SK-MEL-5 (cell line): Measurements from ENCODE around the gene TNRC6B. TPM values are rescaled to one million over a fixed set of nuclear protein-coding genes. Genes with fewer than 3 reads are reported as not detected.
"Not testable (repeated sequence)": the region's sequence is repeated elsewhere in the genome, so short reads cannot be mapped to it uniquely, and the experiment has no call there.

Experiments used
- DNase-seq: peaks from one replicate; pipeline ENCODE4 v3.0.0-alpha.2; 2016; ENCODE audit warnings: low read depth, low spot score
- in situ Hi-C: cut with HindIII; loops from 2 replicates; pipeline ENCODE4 v1.10.0; 2016; ENCODE audit warnings: low sequenced_read_pairs, high pct_unique_total_duplicates, low pct_unique_long_range_greater_than_20kb
- polyA plus RNA-seq, 2 experiments: library from polyadenylated mRNA; depleted of rRNA; stranded (reverse); fragments of >200 nt; gene quantifications; 2 replicates each; pipeline ENCODE4 v1.2.3, GENCODE V29; 2015
- total RNA-seq: library from RNA; depleted of rRNA; stranded (reverse); fragments of >200 nt; shearing (Covaris generic); gene quantifications from 2 replicates; pipeline ENCODE4 v1.2.3, GENCODE V29; 2014; rRNA removed

Gene TNRC6B
- 27.2 and 27.9 TPM in 2 replicates for total RNA-seq
- polyA plus RNA-seq (2015; cell fraction: cytosol; rRNA removed), result 9.6 and 10.9 TPM in 2 replicates
- 10.3 and 11.8 TPM in 2 replicates for polyA plus RNA-seq (2015; cell fraction: nucleus; rRNA removed)

- peak; percentile 100 for DNase-seq
- in situ Hi-C loops, result loop anchor here (25.0 kb wide), 1 partner anchor 116 kb away; no protein-coding TSS in a partner anchor
Observed at GRCh38 chr22:40177738-40178416, at the start of gene TNRC6B. TSS of gene TNRC6B (plus strand) at chr22:40177925. CDS start at chr22:40178136, 211 bp downstream.

DNA sequence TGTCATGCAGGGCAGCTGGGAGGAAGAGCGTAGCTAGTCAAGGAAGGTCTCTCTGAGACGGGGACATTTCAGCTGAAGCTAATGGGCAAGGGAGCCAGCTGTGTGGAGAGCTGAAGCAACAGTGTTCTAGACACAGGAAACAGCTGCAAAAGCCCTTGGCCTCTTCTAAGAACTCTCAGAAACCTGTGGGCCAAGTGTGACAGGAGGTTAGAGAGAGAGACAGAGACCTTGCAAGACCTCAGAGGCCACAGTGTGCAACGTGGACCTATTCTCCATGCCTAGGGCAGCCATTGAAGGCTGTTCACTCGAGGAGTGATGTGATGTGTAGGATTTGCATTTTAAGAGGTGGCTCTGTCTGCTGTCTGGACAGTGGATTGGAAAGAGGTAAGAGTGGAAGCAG is 48.7 kb upstream of the TNRC6B start:
- no peak for DNase-seq
- in situ Hi-C loops, result no loop called here

DNA sequence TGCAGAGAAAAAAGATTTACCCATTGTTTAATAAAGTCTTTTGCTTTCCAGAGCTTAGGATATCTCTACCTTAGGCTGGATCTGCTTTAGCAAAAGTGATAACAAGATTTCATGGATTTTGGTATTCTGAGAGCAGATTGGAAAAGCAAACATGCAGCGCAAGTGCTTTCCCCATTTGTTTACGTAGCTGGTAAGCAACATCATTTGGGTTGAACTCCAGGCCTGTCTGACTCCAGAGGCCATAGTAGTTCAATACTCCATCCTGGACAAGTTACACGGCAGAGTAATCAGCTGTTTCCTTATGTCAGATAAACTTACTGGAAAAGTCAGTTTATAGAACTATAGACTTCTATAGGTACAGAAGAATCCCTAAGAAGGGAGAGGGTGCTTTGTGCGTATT is 40.6 kb upstream of the TNRC6B start:
- in situ Hi-C loops, result no loop called here
- no peak for DNase-seq

DNA sequence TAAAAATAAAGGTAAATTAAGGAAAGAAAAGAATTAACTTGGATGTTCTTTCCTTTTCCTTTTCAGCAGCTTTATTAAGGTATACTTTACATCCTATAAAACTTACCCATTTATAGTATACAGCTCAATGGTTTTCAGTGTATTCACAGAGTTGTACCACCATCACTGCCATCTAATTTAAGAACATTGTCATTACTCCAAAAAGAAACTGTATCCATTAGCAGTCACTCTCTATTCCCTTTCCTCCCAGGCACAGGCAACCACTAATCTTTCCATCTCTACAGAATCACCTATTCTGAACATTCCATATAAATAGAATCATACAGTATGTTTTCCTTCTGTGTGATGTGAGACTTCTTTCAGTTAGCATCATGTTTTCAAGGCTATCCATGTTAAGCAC is 38.9 kb upstream of the TNRC6B start:
- no peak for DNase-seq
- in situ Hi-C loops, result no loop called here

DNA sequence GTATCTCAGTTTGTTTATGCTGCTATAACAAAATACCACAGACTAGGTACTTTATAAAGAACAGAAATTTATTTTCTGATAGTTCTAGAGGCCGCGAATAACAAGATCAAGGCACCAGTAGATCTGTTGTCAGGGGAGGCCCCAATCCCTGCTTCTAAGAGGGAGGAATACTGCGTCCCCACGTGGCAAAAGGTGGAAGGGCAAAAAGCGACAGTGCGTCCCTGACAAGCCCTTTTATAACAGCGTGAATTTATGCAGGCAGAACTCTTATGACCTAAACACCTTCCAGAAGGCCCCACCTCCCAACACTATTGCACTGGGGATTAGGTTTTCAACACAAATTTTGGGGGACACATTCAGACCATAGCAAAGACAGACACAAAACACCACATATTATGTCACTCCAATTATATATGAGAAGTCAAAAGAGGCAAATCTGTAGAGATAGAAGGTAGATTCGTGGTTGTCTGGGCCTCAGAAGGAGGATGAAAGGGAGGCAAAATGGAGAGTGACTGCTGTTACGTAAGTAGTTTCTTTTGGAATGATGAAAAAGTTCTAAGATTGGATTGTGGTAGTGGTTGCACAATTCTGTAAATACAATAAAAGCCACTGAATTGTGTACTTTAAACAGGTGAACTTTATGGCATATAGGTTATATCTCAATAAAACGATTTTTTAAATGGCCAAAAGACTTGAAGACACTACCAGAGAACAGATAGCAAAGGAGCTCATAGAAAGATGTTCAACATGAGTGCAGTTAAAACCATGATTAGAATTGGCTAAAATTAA is 30.1 kb upstream of the TNRC6B start:
- in situ Hi-C loops, result no loop called here
- DNase-seq, result no peak

DNA sequence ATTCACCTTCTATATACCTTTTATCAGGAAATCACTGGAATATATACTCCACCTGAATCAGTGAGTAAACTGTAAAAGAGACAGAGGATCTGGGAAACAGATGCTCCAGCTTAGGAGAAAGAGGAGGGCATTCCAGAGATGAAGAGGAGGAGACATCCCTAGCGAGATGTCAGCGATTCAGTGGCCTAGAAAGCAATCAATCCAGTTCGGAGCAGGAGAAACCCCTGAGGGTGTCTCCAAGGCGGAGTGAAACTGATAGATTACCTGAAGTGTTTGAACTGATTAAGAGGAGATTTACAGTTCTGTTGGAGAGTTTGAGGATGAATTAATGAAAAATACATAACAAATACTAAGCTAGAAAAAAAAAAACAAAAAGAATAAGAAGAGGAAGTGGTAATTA is 24.5 kb upstream of the TNRC6B start:
- DNase-seq, result no peak
- in situ Hi-C loops, result no loop called here

GRCh38 chr22:40153705-40154104 is 24.0 kb upstream of the TNRC6B start:
- DNase-seq, result no peak
- in situ Hi-C loops, result no loop called here

- in situ Hi-C loops, result no loop called here
- peak; percentile 31 for DNase-seq
Observed at GRCh38 chr22:40156001-40156516, 21.7 kb upstream of the TNRC6B start.

GRCh38 chr22:40156682-40157081 is 21.0 kb upstream of the TNRC6B start:
- DNase-seq, in situ Hi-C loops: not testable (repeated sequence)

DNA sequence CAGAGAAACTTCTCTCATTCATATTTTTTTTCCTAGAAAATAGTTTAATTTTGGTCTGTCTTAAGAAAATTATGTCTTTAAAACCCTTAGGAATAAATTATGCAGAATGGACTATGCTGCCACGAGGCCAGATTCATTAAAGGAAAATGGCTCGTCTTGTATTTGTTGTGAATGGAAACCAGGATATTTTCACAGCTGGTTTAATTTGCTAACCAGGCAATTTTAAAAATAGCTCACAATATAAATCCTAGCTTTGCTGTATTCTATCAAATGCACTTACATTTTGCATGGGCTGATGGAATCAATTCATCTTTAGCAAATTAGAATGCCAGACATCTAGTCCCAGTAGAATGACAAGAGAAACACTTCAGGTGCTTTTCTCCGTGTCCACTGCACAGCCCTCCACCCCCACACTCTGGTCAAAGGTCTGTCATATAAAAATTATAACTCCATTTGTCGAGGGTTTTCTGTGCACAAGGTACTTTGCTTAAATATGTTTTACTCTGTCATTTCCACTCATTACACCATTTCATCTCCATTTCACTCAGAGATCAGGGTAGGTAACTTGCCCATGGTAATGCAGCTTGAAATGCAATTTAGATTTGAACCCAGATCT is 20.3 kb upstream of the TNRC6B start:
- in situ Hi-C loops, result no loop called here
- no peak for DNase-seq

GRCh38 chr22:40161194-40161593 is 16.5 kb upstream of the TNRC6B start:
- DNase-seq, result no peak
- in situ Hi-C loops, result no loop called here

DNA sequence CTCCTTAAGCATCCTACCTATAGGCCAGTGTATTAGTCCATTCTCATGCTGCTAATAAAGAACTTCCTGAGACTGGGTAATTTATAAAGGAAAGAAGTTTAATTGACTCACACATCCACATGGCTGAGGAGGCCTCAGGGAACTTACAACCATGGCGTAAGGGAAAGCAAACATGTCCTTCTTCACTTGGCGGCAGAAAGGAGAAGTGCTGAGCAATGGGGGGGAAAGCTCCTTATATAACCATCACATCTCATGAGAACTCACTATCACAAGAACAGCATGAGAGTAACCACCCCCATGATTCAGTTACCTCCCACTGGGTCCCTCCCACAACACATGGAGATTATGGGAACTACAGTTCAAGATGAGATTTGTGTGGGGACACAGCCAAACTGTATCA is 12.2 kb upstream of the TNRC6B start:
- in situ Hi-C loops, DNase-seq: not testable (repeated sequence)

DNA sequence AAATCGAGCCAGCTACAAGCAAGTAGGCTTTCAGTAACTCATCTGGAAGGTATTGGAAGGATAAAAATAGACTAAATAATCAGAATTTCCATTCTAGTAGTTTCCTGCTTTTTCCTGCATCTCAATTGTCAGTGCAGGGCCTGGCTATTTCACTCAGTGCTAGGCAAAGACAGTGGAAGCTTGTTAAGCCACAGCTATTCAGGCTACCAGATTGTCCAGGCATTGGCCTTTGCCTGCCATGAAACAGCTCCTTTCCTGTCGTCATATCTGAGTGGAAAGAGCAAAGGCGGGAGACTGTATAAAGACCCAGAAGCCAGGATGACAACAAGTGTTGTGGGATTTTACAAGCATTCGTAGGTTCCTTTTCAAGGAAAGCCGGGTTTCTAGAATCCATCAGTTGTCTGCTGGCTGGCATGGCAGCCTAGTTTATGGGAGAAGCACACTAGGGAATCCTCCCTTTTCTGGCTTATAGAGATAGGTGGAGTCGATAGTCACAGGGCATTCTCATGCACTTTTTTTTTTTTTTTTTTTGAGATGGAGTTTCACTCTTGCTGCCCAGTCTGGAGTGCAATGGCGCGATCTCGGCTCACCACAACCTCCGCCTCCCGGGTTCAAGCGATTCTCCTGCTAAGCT is 2.0 kb upstream of the TNRC6B start:
- peak; percentile 30 for DNase-seq
- in situ Hi-C loops, result loop anchor here (25.0 kb wide), 1 partner anchor 113 kb away; no protein-coding TSS in a partner anchor

DNA sequence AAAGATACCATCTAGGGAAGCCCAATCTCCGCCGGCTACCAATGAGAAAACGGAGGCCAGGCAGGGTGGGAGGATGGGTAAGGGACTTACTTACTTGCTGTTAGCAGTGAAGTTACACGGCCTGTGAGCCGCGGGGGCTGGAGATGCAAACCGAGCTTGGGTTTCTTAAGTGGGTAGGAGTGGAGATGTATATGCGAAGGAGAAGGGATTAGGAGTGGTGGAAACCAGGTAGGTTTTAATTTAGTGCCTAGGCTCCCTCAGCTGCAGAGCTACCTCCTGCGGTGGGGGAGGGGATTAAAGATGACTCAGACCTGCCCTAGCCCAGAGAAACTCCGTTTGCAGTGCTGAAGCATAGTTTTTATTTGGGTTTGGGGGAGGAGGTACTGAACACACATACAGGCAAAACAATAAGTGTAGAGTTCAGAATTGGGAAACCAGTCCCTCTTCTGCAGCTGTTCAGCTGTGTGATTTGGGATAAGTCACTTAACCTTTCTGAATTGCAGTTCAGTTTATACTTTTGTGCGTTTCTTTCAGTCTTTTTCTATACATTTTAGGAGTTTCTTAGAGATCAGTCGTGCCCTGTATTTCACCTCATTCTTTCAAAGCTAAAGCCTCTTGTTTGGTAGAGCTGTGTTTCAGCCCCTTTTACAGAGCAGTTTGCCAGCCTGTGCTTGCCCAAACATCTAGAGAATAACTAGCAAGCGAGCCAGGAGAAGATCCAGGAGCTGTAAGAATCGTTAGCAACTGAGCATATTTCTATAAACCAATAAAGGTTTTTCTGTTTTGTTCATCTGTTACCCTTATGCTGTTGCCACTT is 596 bp upstream of the TNRC6B start:
- in situ Hi-C loops, result loop anchor here (25.0 kb wide), 1 partner anchor 115 kb away; no protein-coding TSS in a partner anchor
- DNase-seq, result peak; percentile 50

- in situ Hi-C loops, result loop anchor here (25.0 kb wide), 1 partner anchor 116 kb away; no protein-coding TSS in a partner anchor
Observed at GRCh38 chr22:40178417-40179409, 988 bp downstream of the TNRC6B start.

GRCh38 chr22:40179526-40179925 is 1.8 kb downstream of the TNRC6B start:
- in situ Hi-C loops, result loop anchor here (25.0 kb wide), 1 partner anchor 117 kb away; no protein-coding TSS in a partner anchor
- DNase-seq, result no peak

More at GRCh38 chr22:40178417-40179409, 988 bp downstream of the TNRC6B start:
- peak; percentile 50 for DNase-seq
